Ovary (tissue), 9 donors: ENCODE measurements around the gene GAK. TPM values are rescaled to one million over a fixed set of nuclear protein-coding genes. Genes with fewer than 3 reads are reported as not detected.

Experiments
- DNase-seq, 5 donors: peaks; one replicate each; pipeline ENCODE4 v3.0.0-alpha.2; 2019 to 2020
- H3K27ac ChIP-seq, 2 donors: fragments of 200-600 bp; one replicate each; pipeline versions ENCODE4 v1.5.1 to v1.8.0; 2019 to 2022
- H3K27me3 ChIP-seq: fragments of 200-600 bp; one replicate; pipeline ENCODE4 v1.8.0; 2022
- H3K36me3 ChIP-seq: fragments of 200-600 bp; sonication (generic); one replicate; pipeline ENCODE4 v1.5.1; 2019
- H3K4me1 ChIP-seq: one replicate; pipeline ENCODE4 v1.8.1; 2013; ENCODE audit warnings: mild to moderate bottlenecking, moderate library complexity; ENCODE audit not compliant: insufficient read depth
- H3K4me3 ChIP-seq: fragments of 200-600 bp; sonication (generic); one replicate; pipeline ENCODE4 v1.5.1; 2017
- H3K9me3 ChIP-seq, 2 donors: fragments of 200-600 bp in 1 of 2; sonication (generic) in 1 of 2; one replicate each; pipeline versions ENCODE4 v1.5.1 to v1.8.1; 2013 to 2019; ENCODE audit warnings: mild to moderate bottlenecking in 1 of 2, moderate library complexity in 1 of 2
- CTCF ChIP-seq, 3 donors: fragments of 450-650 bp in 2 of 3; fragments of 200-600 bp in 1 of 3; IDR thresholded peaks; one replicate each; pipeline versions ENCODE4 v1.5.1 to v1.8.0; 2016 to 2022; ENCODE audit warnings: antibody characterized with exemption in 3 of 3, mild to moderate bottlenecking in 1 of 3
- EP300 ChIP-seq: sonication (generic); formaldehyde crosslinking; IDR thresholded peaks from one replicate; pipeline ENCODE4 v1.6.1; 2017; ENCODE audit warnings: antibody characterized with exemption
- POLR2A ChIP-seq: fragments of 450-650 bp; IDR thresholded peaks from one replicate; pipeline ENCODE4 v1.6.1; 2017; ENCODE audit warnings: antibody characterized with exemption, mild to moderate bottlenecking, moderate library complexity
- WGBS, 3 donors: extraction: QIAGEN DNeasy Blood & Tissue Kit in 1 of 3; methylation state at CpG; one replicate each; pipeline versions ENCODE4 v1.1.5 to v1.1.7; 2013 to 2017; 5-methylcytosine and 5-hydroxymethylcytosine counted together
- intact Hi-C, 4 donors: fragments of 100-400 bp; cut with DNase I; formaldehyde crosslinking; loops; one replicate each; pipeline versions ENCODE4 v1.11.0 to v1.15.1; 2022 to 2023
- polyA plus RNA-seq, 2 donors: library from polyadenylated mRNA; stranded (reverse); fragments of 200-250 nt in 1 of 2; fragments of 350-450 nt in 1 of 2; fragmentation: Illumina TruSeq in 1 of 2; extraction: RNeasy Lipid Tissue Mini Kit (QIAGEN cat#74804) in 1 of 2; gene quantifications; one replicate each; pipeline ENCODE4 v1.2.3, GENCODE V29; 2013 to 2014
- total RNA-seq, 7 donors: library from RNA; depleted of rRNA in 2 of 7; stranded (reverse); fragments of >200 nt in 2 of 7; fragmentation: NEBNext Ultra II Directional in 3 of 7; extraction: Animal tissue kit (Norgen Biotek cat#: 25700) in 3 of 7; gene quantifications; one replicate each; pipeline versions ENCODE4 v1.1.0 to v1.2.4, GENCODE V29; 2016 to 2023
- donor health status: DM: no; HTN: no; CAD: no; lungs with moderate emphysema.
- donor health status: DM: no; HTN: no; CAD: no.
- donor health status: Bipolar disorder and iron deficiency.
- donor health status: DM: yes; HTN: yes; CAD: no.
- donor health status: DM: no; HTN: no; CAD: no.
- donor health status: DM: yes; HTN: yes; CAD: no.

GAK gene
- total and polyA plus RNA-seq, 9 donors: 30.7 to 95.4 (median 70.4) TPM

GRCh38 chr4:866068-866760, 65.9 kb downstream of the GAK start:
- no peak for DNase-seq
- no peaks in the 10 kb centered on the region for H3K36me3 ChIP-seq
- no peak for TF ChIP-seq POLR2A
- TF ChIP-seq CTCF (IDR thresholded peaks at IDR 0.05): no peak
- TF ChIP-seq EP300: no peak
- H3K9me3 ChIP-seq: no peaks in the 10 kb centered on the region
- no peak overlapping the region for H3K4me3 ChIP-seq
- no peaks in the 10 kb centered on the region for H3K4me1 ChIP-seq
- no peak overlapping the region for H3K27ac ChIP-seq
- intact Hi-C loops: no loop called here
- WGBS, 3 donors: 89 to 95% (median 91%) methylated on average over 24 of the region's 24 CpGs
- H3K27me3 ChIP-seq: no peaks in the 10 kb centered on the region

DNA sequence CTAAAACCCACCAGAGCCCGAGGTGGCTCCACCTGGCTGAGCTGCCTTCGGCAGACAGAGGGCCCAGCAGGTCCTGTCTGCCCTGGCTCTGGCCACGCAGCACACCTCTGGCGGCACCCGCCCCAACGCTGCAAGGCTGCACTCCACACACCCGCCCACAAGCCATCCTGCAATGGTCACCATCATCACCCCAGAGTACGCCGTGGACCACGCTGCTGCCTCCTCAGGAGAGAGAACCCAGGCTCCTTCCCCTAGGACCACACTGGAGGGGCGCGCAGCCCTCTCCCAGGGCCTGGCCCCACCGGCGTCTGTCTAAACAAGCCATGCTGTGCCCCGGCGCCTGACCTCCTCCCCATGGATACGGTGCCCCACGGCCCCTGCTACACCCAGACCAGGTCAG, 66.5 kb downstream of the GAK start:
- TF ChIP-seq EP300 (no peak), POLR2A (no peak), CTCF (IDR thresholded peaks at IDR 0.05) (no peak)
- 91 to 95% (median 94%) methylated on average over 17 to 18 of the region's 18 CpGs for WGBS, 3 donors
- no peaks in the 10 kb centered on the region for H3K27me3 ChIP-seq
- no peak overlapping the region for H3K27ac ChIP-seq
- no peaks in the 10 kb centered on the region for H3K36me3 ChIP-seq
- DNase-seq: no peak
- H3K9me3 ChIP-seq: no peaks in the 10 kb centered on the region
- intact Hi-C loops: no loop called here
- no peak overlapping the region for H3K4me3 ChIP-seq
- H3K4me1 ChIP-seq: no peaks in the 10 kb centered on the region

- 95 to 98% (median 97%) methylated on average over 10 to 11 of the region's 11 CpGs for WGBS, 3 donors
- Histone ChIP-seq H3K27me3 (no peaks in the 10 kb centered on the region), H3K9me3 (no peaks in the 10 kb centered on the region), H3K4me3 (no peak overlapping the region), H3K27ac (no peak overlapping the region), H3K36me3 (no peaks in the 10 kb centered on the region), H3K4me1 (no peaks in the 10 kb centered on the region)
- TF ChIP-seq EP300 (no peak), CTCF (IDR thresholded peaks at IDR 0.05) (no peak), POLR2A (no peak)
- intact Hi-C loops: no loop called here
- DNase-seq: no peak
Observed at GRCh38 chr4:865121-865465, 67.0 kb downstream of the GAK start.

GRCh38 chr4:864456-865120, 67.5 kb downstream of the GAK start:
- WGBS, 3 donors: 92 to 95% (median 93%) methylated on average over 42 of the region's 42 CpGs
- H3K27me3 ChIP-seq: no peaks in the 10 kb centered on the region

More at GRCh38 chr4:864456-865120, 67.5 kb downstream of the GAK start:
- Histone ChIP-seq H3K4me3 (no peak overlapping the region), H3K9me3 (no peaks in the 10 kb centered on the region), H3K4me1 (no peaks in the 10 kb centered on the region), H3K36me3 (no peaks in the 10 kb centered on the region), H3K27ac (no peak overlapping the region)
- intact Hi-C loops: no loop called here
- TF ChIP-seq POLR2A: no peak
- TF ChIP-seq CTCF (IDR thresholded peaks at IDR 0.05): no peak
- TF ChIP-seq EP300: no peak
- DNase-seq: no peak
